ENCODE results near the gene LGI2. TPM values are rescaled to one million over a fixed set of nuclear protein-coding genes. Genes with fewer than 3 reads are reported as not detected.
A peak's percentile ranks its signal among the peaks of the same experiment; 100 is the strongest.

LGI2 gene, protein sequence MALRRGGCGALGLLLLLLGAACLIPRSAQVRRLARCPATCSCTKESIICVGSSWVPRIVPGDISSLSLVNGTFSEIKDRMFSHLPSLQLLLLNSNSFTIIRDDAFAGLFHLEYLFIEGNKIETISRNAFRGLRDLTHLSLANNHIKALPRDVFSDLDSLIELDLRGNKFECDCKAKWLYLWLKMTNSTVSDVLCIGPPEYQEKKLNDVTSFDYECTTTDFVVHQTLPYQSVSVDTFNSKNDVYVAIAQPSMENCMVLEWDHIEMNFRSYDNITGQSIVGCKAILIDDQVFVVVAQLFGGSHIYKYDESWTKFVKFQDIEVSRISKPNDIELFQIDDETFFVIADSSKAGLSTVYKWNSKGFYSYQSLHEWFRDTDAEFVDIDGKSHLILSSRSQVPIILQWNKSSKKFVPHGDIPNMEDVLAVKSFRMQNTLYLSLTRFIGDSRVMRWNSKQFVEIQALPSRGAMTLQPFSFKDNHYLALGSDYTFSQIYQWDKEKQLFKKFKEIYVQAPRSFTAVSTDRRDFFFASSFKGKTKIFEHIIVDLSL
- total RNA-seq, result 0.98 TPM

DNA sequence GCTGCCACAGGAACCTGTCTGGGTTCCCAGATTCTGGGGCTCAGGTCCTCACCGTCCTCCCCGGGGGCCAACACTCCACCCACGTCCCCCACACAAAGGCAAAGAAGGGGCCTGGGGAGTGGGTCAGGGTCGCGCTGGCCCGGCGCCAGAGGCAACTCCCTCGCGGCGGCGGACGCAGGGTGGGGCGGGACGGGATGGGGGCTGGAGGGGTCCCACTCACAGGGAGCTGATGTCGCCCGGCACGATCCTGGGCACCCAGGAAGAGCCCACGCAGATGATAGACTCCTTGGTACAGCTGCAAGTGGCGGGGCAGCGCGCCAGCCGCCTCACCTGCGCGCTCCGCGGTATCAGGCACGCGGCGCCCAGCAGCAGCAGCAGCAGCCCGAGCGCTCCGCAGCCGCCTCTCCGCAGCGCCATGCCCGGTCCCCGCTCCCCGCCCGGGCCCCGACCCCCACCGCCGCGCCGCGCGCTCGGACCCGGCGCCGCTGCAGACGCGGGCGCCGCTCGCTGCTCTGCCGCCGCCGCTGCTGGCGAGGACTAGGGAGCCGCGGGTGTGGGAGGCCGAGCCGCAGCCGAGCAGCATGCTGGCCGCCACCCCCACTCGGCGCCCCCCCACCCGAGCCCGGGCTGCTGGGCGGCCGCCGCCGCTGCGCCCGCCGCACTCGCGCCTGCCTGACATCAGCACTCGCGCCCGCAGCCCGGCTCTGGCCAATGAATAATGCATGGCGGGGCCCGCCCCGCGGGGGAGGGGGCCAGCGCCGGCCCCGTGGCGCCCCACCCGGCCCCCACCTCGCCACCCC is at the start of gene LGI2:
TSS of gene LGI2 (minus strand) at position 670 of the 800 bp plus-strand sequence. CDS start at position 417, 253 bp downstream.
- Histone ChIP-seq H3K4me3 (peak within 1 kb of the TSS; percentile 47 to 61), H3K27ac (peak within 1 kb of the TSS; percentile 66), H3K9me3 (no peaks in the 10 kb centered on the region), H3K4me1 (peaks cover 9% of the 10 kb centered on the region), H3K36me3 (no peaks in the 10 kb centered on the region), H3K27me3 (no peaks in the 10 kb centered on the region)
- no peak for TF ChIP-seq POLR2A (IDR thresholded peaks at IDR 0.05)
- TF ChIP-seq, protein P1, sequence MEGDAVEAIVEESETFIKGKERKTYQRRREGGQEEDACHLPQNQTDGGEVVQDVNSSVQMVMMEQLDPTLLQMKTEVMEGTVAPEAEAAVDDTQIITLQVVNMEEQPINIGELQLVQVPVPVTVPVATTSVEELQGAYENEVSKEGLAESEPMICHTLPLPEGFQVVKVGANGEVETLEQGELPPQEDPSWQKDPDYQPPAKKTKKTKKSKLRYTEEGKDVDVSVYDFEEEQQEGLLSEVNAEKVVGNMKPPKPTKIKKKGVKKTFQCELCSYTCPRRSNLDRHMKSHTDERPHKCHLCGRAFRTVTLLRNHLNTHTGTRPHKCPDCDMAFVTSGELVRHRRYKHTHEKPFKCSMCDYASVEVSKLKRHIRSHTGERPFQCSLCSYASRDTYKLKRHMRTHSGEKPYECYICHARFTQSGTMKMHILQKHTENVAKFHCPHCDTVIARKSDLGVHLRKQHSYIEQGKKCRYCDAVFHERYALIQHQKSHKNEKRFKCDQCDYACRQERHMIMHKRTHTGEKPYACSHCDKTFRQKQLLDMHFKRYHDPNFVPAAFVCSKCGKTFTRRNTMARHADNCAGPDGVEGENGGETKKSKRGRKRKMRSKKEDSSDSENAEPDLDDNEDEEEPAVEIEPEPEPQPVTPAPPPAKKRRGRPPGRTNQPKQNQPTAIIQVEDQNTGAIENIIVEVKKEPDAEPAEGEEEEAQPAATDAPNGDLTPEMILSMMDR (IDR thresholded peaks at IDR 0.05), result no peak
- no peak for TF ChIP-seq POLR2AphosphoS5 (IDR thresholded peaks at IDR 0.05; ENCODE audit: insufficient read depth in 1 of 2, low read depth in 1 of 2)
- DNase-seq (ENCODE audit: extremely low spot score in 2 of 2), result no peak
- intact Hi-C loops (cut with DNase I), result no loop called here

DNA sequence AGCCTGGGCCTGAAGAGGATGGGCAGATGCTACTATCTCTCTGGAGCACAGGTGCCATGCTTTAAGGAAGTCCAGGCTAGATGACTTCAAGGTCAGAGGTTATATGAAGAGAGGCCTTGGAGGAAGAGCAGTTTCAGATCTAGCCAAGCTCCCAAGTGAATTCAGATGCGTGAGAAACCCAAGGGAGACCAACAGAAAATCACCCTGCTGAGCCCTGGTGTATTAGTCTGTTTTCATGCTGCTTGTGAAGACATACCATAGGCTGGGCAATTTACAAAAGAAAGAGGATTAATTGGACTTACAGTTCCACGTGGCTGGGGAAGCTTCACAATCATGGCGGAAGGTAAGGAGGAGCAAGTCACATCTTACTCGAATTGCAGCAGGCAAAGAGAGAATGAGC is 47.8 kb upstream of the LGI2 start:
- no peak for DNase-seq (ENCODE audit: extremely low spot score in 2 of 2)
- intact Hi-C loops (cut with DNase I), result no loop called here
- no peak overlapping the region for H3K27ac ChIP-seq
- no peaks in the 10 kb centered on the region for H3K27me3 ChIP-seq
- no peaks in the 10 kb centered on the region for H3K4me1 ChIP-seq
- TF ChIP-seq POLR2A (IDR thresholded peaks at IDR 0.05) (no peak), POLR2AphosphoS5 (IDR thresholded peaks at IDR 0.05; ENCODE audit: insufficient read depth in 1 of 2, low read depth in 1 of 2) (no peak)
- TF ChIP-seq, protein P1 (IDR thresholded peaks at IDR 0.05), result no peak
- no peak overlapping the region for H3K4me3 ChIP-seq
- H3K36me3 ChIP-seq, result no peaks in the 10 kb centered on the region
- no peaks in the 10 kb centered on the region for H3K9me3 ChIP-seq

DNA sequence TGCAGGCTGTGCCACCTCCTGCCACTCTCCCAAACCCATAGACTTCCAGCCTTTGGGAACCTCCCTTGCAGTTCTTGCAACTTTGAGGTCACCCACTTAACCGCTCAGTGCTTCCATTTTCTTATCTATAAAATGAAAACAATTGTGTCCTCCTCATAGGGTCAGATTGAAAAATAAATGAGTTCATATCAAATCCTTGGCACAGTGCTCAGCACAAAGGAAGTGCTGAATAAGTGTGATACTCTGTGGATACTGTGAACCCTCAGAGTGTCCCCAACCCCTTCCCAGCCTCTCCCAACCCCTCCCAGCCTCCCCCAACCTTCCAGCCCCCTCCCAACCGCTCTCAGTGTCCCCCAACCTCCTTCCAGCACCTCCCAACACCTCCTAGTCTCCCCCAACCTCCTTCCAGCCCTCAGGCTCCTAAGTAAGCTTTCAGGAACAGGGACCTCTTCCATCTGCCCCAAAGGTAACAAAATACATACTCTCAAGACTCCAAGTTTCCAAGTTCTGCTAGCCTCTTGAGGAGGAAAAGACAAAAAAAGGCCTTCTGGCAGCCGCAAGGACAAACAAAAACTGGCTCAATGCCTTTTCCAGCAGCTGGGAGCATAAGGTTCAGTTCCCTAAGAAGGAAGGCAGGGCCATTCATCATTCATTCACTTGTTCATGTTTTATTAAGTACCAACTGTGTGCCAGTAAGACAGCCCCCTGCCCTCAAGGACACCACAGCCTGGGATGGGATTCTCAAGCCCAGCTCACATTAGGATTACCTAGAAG is 46.1 kb upstream of the LGI2 start:
- H3K36me3 ChIP-seq, result no peaks in the 10 kb centered on the region
- no peaks in the 10 kb centered on the region for H3K9me3 ChIP-seq
- no peaks in the 10 kb centered on the region for H3K27me3 ChIP-seq
- intact Hi-C loops (cut with DNase I), result no loop called here
- DNase-seq (ENCODE audit: extremely low spot score in 2 of 2), result no peak
- no peak overlapping the region for H3K4me3 ChIP-seq
- H3K4me1 ChIP-seq, result no peaks in the 10 kb centered on the region
- TF ChIP-seq, protein P1 (IDR thresholded peaks at IDR 0.05), result no peak
- no peak for TF ChIP-seq POLR2A (IDR thresholded peaks at IDR 0.05)
- TF ChIP-seq POLR2AphosphoS5 (IDR thresholded peaks at IDR 0.05; ENCODE audit: insufficient read depth in 1 of 2, low read depth in 1 of 2), result no peak
- H3K27ac ChIP-seq, result no peak overlapping the region

DNA sequence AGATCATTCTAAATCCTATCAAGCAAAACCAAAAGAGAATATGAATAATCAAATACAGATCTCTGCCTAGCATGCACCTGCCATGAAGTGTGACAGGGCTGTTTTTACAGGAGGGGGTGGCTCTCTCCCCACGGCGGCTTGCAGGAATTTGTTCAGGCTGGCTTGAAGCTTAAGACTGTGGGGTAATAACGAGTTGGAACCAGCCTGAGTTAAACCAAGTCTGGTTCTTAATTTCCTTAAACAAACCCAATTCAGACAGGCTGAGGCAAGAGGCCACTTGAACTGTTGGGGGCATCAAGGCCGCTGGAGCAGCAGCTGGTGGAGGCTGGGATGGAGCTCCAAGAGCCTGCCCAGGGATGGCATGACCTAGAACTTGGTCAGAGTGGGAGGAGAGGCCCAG is 45.1 kb upstream of the LGI2 start:
- no peaks in the 10 kb centered on the region for H3K9me3 ChIP-seq
- no peaks in the 10 kb centered on the region for H3K27me3 ChIP-seq
- no peak for DNase-seq (ENCODE audit: extremely low spot score in 2 of 2)
- H3K4me1 ChIP-seq, result no peaks in the 10 kb centered on the region
- no peaks in the 10 kb centered on the region for H3K36me3 ChIP-seq
- TF ChIP-seq POLR2A (IDR thresholded peaks at IDR 0.05), result no peak
- TF ChIP-seq, protein P1 (IDR thresholded peaks at IDR 0.05), result no peak
- TF ChIP-seq POLR2AphosphoS5 (IDR thresholded peaks at IDR 0.05; ENCODE audit: insufficient read depth in 1 of 2, low read depth in 1 of 2), result no peak
- intact Hi-C loops (cut with DNase I), result no loop called here
- H3K4me3 ChIP-seq, result no peak overlapping the region
- no peak overlapping the region for H3K27ac ChIP-seq

Data from vagina (tissue), 2 donors.